ENCODE data around the gene PLEKHG5.

DNA sequence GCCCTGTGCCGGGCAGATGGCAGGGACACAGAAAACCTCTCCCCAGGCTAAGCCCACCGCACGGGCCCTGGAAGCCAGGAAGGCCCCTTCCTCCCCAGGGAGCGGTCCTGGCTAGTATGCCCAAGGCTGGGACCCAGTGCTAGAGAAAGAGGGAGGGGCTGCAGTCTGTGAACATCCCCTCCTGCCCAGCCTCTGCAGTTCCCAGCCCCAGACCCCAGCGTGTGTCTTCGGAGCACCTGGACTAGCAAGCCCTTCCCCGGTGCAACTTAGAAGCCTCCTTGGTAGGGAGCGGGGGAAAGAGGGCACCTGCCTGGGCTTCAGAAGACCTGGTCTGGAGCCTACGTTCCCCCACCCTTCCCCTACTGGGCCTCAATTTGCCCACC, 2.1 kb downstream of the PLEKHG5 start:
- TF ChIP-seq CTCF (IDR thresholded peaks at IDR 0.05), result no peak
- no peak for TF ChIP-seq POLR2A (IDR thresholded peaks at IDR 0.05)

Measured in adrenal gland (tissue), 5 donors.